ENCODE measurements around the gene WWOX. TPM values are rescaled to one million over a fixed set of nuclear protein-coding genes. Genes with fewer than 3 reads are reported as not detected.

WWOX gene
- total and polyA plus RNA-seq, 2 of the 4 experiments (the other 2 are of a cell fraction) = 2.7 to 5.4 TPM

DNA sequence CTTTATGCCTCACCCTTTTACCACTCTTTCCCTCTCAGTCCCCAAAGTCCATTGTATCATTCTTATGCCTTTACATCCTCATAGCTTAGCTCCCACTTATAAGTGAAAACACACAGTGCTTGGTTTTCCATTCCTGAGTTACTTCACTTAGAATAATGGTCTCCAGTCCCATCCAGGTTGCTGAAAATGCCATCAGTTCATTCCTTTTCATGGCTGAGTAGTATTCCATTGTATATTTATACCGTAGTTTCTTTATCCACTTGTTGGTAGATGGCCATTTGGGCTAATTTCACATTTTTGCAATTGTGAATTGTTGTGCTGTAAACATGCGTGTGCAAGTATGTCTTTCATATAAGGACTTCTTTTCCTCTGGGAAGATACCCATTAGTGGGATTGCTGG is 597.3 kb downstream of the WWOX start:
- peaks cover 18% of the 10 kb centered on the region for H3K9me3 ChIP-seq (ENCODE audit: control insufficient read depth, insufficient read depth, low read length)
- no peak overlapping the region for H3K4me2 ChIP-seq (ENCODE audit: low read depth, low read length)
- H3K79me1 ChIP-seq (ENCODE audit: low read depth in 1 of 2, low read length in 2 of 2) = no peaks in the 10 kb centered on the region
- no CpG with 5 or more reads among the region's 2 CpGs for WGBS, 2 experiments (ENCODE audit: extremely low coverage in 2 of 2, insufficient read length in 1 of 2)
- H3K36me3 ChIP-seq (ENCODE audit: control insufficient read depth, insufficient read depth, low read length) = no peaks in the 10 kb centered on the region
- H4K20me1 ChIP-seq (ENCODE audit: insufficient read depth, low read length) = no peaks in the 10 kb centered on the region
- H3K27me3 ChIP-seq (ENCODE audit: control insufficient read depth, insufficient read depth, low read length) = no peaks in the 10 kb centered on the region
- dilution Hi-C loops (cut with HindIII; ENCODE audit: low sequenced_read_pairs, unreplicated experiment) (no loop called here), in situ Hi-C loops (cut with MboI; ENCODE audit: low sequenced_read_pairs) (no loop called here), intact Hi-C loops (cut with micrococcal nuclease) (no loop called here)
- H3K9ac ChIP-seq (ENCODE audit: low read depth, low read length) = no peak overlapping the region
- TF ChIP-seq MAFK (IDR thresholded peaks at IDR 0.05; ENCODE audit: low read depth, low read length) (no peak), MAZ (IDR thresholded peaks at IDR 0.05; ENCODE audit: borderline replicate concordance, low read depth, low read length) (no peak), RCOR1 (IDR thresholded peaks at IDR 0.05; ENCODE audit: insufficient replicate concordance, low read length) (no peak), CHD1 (IDR thresholded peaks at IDR 0.05; ENCODE audit: low read depth, low read length) (no peak), RFX5 (IDR thresholded peaks at IDR 0.05; ENCODE audit: low read depth, low read length) (no peak), NFE2L2 (IDR thresholded peaks at IDR 0.05; ENCODE audit: low read depth, low read length) (no peak), BHLHE40 (IDR thresholded peaks at IDR 0.05; ENCODE audit: low read depth, low read length) (no peak), RAD21 (IDR thresholded peaks at IDR 0.05; ENCODE audit: low read length) (no peak), CEBPB (IDR thresholded peaks at IDR 0.05; ENCODE audit: low read depth, low read length) (no peak), SMC3 (IDR thresholded peaks at IDR 0.05; ENCODE audit: low read depth, low read length) (no peak), POLR2A (IDR thresholded peaks at IDR 0.05; ENCODE audit: low read depth, low read length) (no peak), MXI1 (IDR thresholded peaks at IDR 0.05; ENCODE audit: borderline replicate concordance, low read depth, low read length) (no peak), FOS (IDR thresholded peaks at IDR 0.05; ENCODE audit: low read depth, low read length) (no peak)
- TF ChIP-seq, protein P1, sequence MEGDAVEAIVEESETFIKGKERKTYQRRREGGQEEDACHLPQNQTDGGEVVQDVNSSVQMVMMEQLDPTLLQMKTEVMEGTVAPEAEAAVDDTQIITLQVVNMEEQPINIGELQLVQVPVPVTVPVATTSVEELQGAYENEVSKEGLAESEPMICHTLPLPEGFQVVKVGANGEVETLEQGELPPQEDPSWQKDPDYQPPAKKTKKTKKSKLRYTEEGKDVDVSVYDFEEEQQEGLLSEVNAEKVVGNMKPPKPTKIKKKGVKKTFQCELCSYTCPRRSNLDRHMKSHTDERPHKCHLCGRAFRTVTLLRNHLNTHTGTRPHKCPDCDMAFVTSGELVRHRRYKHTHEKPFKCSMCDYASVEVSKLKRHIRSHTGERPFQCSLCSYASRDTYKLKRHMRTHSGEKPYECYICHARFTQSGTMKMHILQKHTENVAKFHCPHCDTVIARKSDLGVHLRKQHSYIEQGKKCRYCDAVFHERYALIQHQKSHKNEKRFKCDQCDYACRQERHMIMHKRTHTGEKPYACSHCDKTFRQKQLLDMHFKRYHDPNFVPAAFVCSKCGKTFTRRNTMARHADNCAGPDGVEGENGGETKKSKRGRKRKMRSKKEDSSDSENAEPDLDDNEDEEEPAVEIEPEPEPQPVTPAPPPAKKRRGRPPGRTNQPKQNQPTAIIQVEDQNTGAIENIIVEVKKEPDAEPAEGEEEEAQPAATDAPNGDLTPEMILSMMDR (conservative IDR thresholded peaks at IDR 0.05; ENCODE audit: low read depth, low read length) = no peak
- TF ChIP-seq, protein P2, sequence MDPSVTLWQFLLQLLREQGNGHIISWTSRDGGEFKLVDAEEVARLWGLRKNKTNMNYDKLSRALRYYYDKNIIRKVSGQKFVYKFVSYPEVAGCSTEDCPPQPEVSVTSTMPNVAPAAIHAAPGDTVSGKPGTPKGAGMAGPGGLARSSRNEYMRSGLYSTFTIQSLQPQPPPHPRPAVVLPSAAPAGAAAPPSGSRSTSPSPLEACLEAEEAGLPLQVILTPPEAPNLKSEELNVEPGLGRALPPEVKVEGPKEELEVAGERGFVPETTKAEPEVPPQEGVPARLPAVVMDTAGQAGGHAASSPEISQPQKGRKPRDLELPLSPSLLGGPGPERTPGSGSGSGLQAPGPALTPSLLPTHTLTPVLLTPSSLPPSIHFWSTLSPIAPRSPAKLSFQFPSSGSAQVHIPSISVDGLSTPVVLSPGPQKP (IDR thresholded peaks at IDR 0.05; ENCODE audit: borderline replicate concordance, low read depth, low read length) = no peak
- no peak overlapping the region for H2AFZ ChIP-seq (replicated peaks; ENCODE audit: low read length, poor library complexity)
- no peak overlapping the region for H3K56ac ChIP-seq (ENCODE audit: extremely low read depth, insufficient read depth, low read length)
- H2AK5ac ChIP-seq (ENCODE audit: low read depth, low read length) = no peak overlapping the region
- H3K23ac ChIP-seq (ENCODE audit: low read depth, low read length) = no peak overlapping the region
- no peak overlapping the region for H2BK5ac ChIP-seq (ENCODE audit: low read depth, low read length, poor library complexity, severe bottlenecking)
- H3K18ac ChIP-seq (ENCODE audit: low read depth, low read length) = no peak overlapping the region
- no peak overlapping the region for H2BK120ac ChIP-seq (ENCODE audit: low read depth, low read length)
- no peak overlapping the region for H4K91ac ChIP-seq (ENCODE audit: insufficient read depth, low read depth, low read length)
- no peak overlapping the region for H3K27ac ChIP-seq (ENCODE audit: insufficient read depth, low read length)
- no peak overlapping the region for H2BK15ac ChIP-seq (ENCODE audit: low read depth, low read length)
- no peaks in the 10 kb centered on the region for H3K4me1 ChIP-seq (ENCODE audit: control insufficient read depth, insufficient read depth, low read length)
- POLR2A ChIA-PET (ENCODE audit: unreplicated experiment) = no interaction called here
- H3K4ac ChIP-seq (ENCODE audit: low read depth, low read length) = no peak overlapping the region
- H4K5ac ChIP-seq (ENCODE audit: low read depth, low read length) = no peak overlapping the region
- no peak overlapping the region for H2AK9ac ChIP-seq (replicated peaks; ENCODE audit: low read depth, low read length, poor library complexity)
- no peak overlapping the region for H2BK20ac ChIP-seq (ENCODE audit: low read depth, low read length)
- DNase-seq = no peak
- no peak overlapping the region for H3K4me3 ChIP-seq (ENCODE audit: insufficient read depth, low read depth, low read length)
- CTCF ChIA-PET = no interaction called here
- H3K14ac ChIP-seq (replicated peaks; ENCODE audit: low read depth, low read length) = no peak overlapping the region
- H3K9me1 ChIP-seq (ENCODE audit: insufficient read depth, low read length) = no peaks in the 10 kb centered on the region
- no peak overlapping the region for H4K8ac ChIP-seq (ENCODE audit: low read depth in 2 of 2, low read length in 2 of 2)
- no TSS peak for BruUV-seq (replicated peaks)
- no peak for ATAC-seq (ENCODE audit: low read depth)
